HEK293 (cell line): ENCODE data around the gene COL1A1.

Experiments
- CTCF ChIA-PET: fragments of 350-600 bp; formaldehyde crosslinking; extraction: SDS; loops from one replicate; lab custom pipeline; 2021; ENCODE audit warnings: antibody characterized with exemption; lab: Yijun Ruan, JAX
- POLR2A ChIA-PET: fragments of 300-600 bp; formaldehyde crosslinking; extraction: SDS; loops from one replicate; lab custom pipeline; 2020; ENCODE audit warnings: antibody characterized with exemption, inconsistent platforms; lab: Yijun Ruan, JAX
- H3K27ac ChIP-seq: fragments of 200-500 bp; sonication (Bioruptor generic); 2 replicates; pipeline ENCODE4 v1.5.1; 2014; ENCODE audit warnings: low read depth, low read length, control low read depth, inconsistent platforms; ENCODE audit errors: extremely low read depth
- H3K36me3 ChIP-seq, 2 experiments: fragments of 200-500 bp in 1 of 2; sonication (Bioruptor generic) in 1 of 2; 1 replicate in 1 of 2; 2 replicates in 1 of 2; pipeline ENCODE4 v1.5.1; 2014 to 2017; ENCODE audit warnings: inconsistent platforms in 2 of 2, low read length in 2 of 2; ENCODE audit not compliant: control insufficient read depth in 2 of 2, insufficient read depth in 1 of 2
- H3K4me1 ChIP-seq: fragments of 200-500 bp; sonication (Bioruptor generic); 2 replicates; pipeline ENCODE4 v1.5.1; 2014; ENCODE audit warnings: mild to moderate bottlenecking, low read length, inconsistent platforms; ENCODE audit not compliant: control insufficient read depth, insufficient read depth
- H3K4me3 ChIP-seq: 2 replicates; pipeline ENCODE4 v1.5.1; 2011; ENCODE audit warnings: low read depth, mild to moderate bottlenecking, control low read depth, low read length, moderate library complexity
- H3K9me3 ChIP-seq: fragments of 200-500 bp; sonication (Bioruptor generic); 2 replicates; pipeline ENCODE4 v1.5.1; 2014; ENCODE audit warnings: low read depth, low read length, inconsistent platforms; ENCODE audit not compliant: control insufficient read depth, insufficient read depth
- EGR2 ChIP-seq: fragments of 450-650 bp; formaldehyde crosslinking; IDR thresholded peaks from 2 replicates; pipeline ENCODE4 v1.5.1; 2016; ENCODE audit warnings: low read depth, missing biosample characterization, missing genetic modification characterization
- MZF1 ChIP-seq: fragments of 450-650 bp; formaldehyde crosslinking; IDR thresholded peaks from 2 replicates; pipeline ENCODE4 v1.5.1; 2017; ENCODE audit warnings: missing biosample characterization, missing genetic modification characterization, borderline replicate concordance
- PRDM4 ChIP-seq: fragments of 450-650 bp; formaldehyde crosslinking; IDR thresholded peaks from 2 replicates; pipeline ENCODE4 v1.5.1; 2017; ENCODE audit warnings: missing biosample characterization, missing genetic modification characterization
- ZBTB49 ChIP-seq: fragments of 450-650 bp; formaldehyde crosslinking; IDR thresholded peaks from 2 replicates; pipeline ENCODE4 v1.5.1; 2016; ENCODE audit warnings: missing biosample characterization, missing genetic modification characterization, low read depth
- ZBTB6 ChIP-seq: fragments of 450-650 bp; formaldehyde crosslinking; IDR thresholded peaks from 2 replicates; pipeline ENCODE4 v1.5.1; 2017; ENCODE audit warnings: missing biosample characterization, missing genetic modification characterization
- ZNF292 ChIP-seq: fragments of 450-650 bp; formaldehyde crosslinking; IDR thresholded peaks from 2 replicates; pipeline ENCODE4 v1.5.1; 2016; ENCODE audit warnings: low read depth, missing biosample characterization, missing genetic modification characterization, borderline replicate concordance
- ZNF311 ChIP-seq: fragments of 450-650 bp; formaldehyde crosslinking; IDR thresholded peaks from 2 replicates; pipeline ENCODE4 v1.5.1; 2017; ENCODE audit warnings: missing biosample characterization, missing genetic modification characterization, borderline replicate concordance
- ZNF600 ChIP-seq: fragments of 450-650 bp; formaldehyde crosslinking; IDR thresholded peaks from 2 replicates; pipeline ENCODE4 v1.5.1; 2016; ENCODE audit warnings: missing biosample characterization, missing genetic modification characterization
- ZNF664 ChIP-seq: fragments of 450-650 bp; formaldehyde crosslinking; IDR thresholded peaks from 2 replicates; pipeline ENCODE4 v1.5.1; 2016; ENCODE audit warnings: missing biosample characterization, missing genetic modification characterization
- ZNF837 ChIP-seq: fragments of 450-650 bp; formaldehyde crosslinking; IDR thresholded peaks from 2 replicates; pipeline ENCODE4 v1.5.1; 2016; ENCODE audit warnings: missing biosample characterization, missing genetic modification characterization

The COL1A1 gene

GRCh38 chr17:50177983-50178834 lies 23.2 kb downstream of the COL1A1 start (continued):
- TF ChIP-seq MZF1 (tag by site-specific recombination) (no peak), ZNF837 (tag by site-specific recombination) (no peak)

GRCh38 chr17:50177476-50177875 lies 24.0 kb downstream of the COL1A1 start:
- peak overlapping the region; percentile 76 for H3K27ac ChIP-seq
- POLR2A ChIA-PET, result interaction anchor here (0.5 to 2.5 kb wide), 14 partner anchors 9 to 615 kb away, joined by 3 to 31 read pairs (median 5); partner anchors contain the start of gene PPP1R9B
- TF ChIP-seq ZNF664 (tag by site-specific recombination) (peak; percentile 49; the same call in 1 of the 2 replicates), ZBTB6 (tag by site-specific recombination) (no peak), EGR2 (tag by site-specific recombination) (no peak), ZNF292 (tag by site-specific recombination) (no peak), ZBTB49 (tag by site-specific recombination) (no peak)

GRCh38 chr17:50176559-50177357 lies 24.7 kb downstream of the COL1A1 start:
- ChIA-PET CTCF (interaction anchor here (0.6 to 4.3 kb wide), 15 partner anchors 8 to 221 kb away, joined by 3 to 83 read pairs (median 7); partner anchors contain the start of genes COL1A1, LRRC59, SGCA and TMEM92), POLR2A (interaction anchor here (0.9 to 2.4 kb wide), 5 partner anchors 8 to 25 kb away, joined by 4 to 17 read pairs (median 5); partner anchors contain the start of gene PPP1R9B)
- Histone ChIP-seq H3K4me1 (peaks cover 11% of the 10 kb centered on the region), H3K36me3 (no peaks in the 10 kb centered on the region), H3K27ac (no peak overlapping the region), H3K4me3 (no peak overlapping the region), H3K9me3 (no peaks in the 10 kb centered on the region)
- TF ChIP-seq ZNF600 (peak; percentile 84), PRDM4 (tag by site-specific recombination) (no peak), ZNF311 (tag by site-specific recombination) (no peak)

More at GRCh38 chr17:50177476-50177875, 24.0 kb downstream of the COL1A1 start:
- no peak overlapping the region for H3K4me3 ChIP-seq
- CTCF ChIA-PET, result interaction anchor here (0.6 to 4.3 kb wide), 26 partner anchors 9 to 220 kb away, joined by 3 to 83 read pairs (median 6); partner anchors contain the start of genes COL1A1, LRRC59, SGCA and TMEM92
- H3K36me3 ChIP-seq, result no peaks in the 10 kb centered on the region
- peaks cover 11% of the 10 kb centered on the region for H3K4me1 ChIP-seq
- no peaks in the 10 kb centered on the region for H3K9me3 ChIP-seq
